GM21390 (cell line): ENCODE results near the gene PAK1.
"Not testable (repeated sequence)": the region's sequence is repeated elsewhere in the genome, so short reads cannot be mapped to it uniquely, and the experiment has no call there.

Source experiments
- ATAC-seq: cut with Tn5 transposase; IDR thresholded peaks from one replicate; pipeline ENCODE4 v1.9.1; 2021; ENCODE audit not compliant: unreplicated experiment

Gene PAK1

GRCh38 chr11:77312107-77312506, 161.8 kb downstream of the PAK1 start:
- no peak for ATAC-seq

GRCh38 chr11:77311701-77312100, 162.2 kb downstream of the PAK1 start:
- ATAC-seq = no peak

GRCh38 chr11:77310721-77311120, 163.2 kb downstream of the PAK1 start:
- no peak for ATAC-seq

GRCh38 chr11:77309401-77310085, 164.4 kb downstream of the PAK1 start:
- no peak for ATAC-seq

- no peak for ATAC-seq
These were observed 165.1 kb downstream of the PAK1 start for GRCh38 chr11:77308838-77309237.

GRCh38 chr11:77303328-77303727, 170.6 kb downstream of the PAK1 start:
- ATAC-seq = no peak

- ATAC-seq = no peak
These were observed 171.1 kb downstream of the PAK1 start for GRCh38 chr11:77302752-77303151.

GRCh38 chr11:77301510-77301909, 172.4 kb downstream of the PAK1 start, which contains the start of gene GDPD4:
Gene GDPD4, minus strand, starts transcription at chr11:77301686. Its CDS starts 16,549 bp downstream, at chr11:77285137.
- ATAC-seq = no peak

GRCh38 chr11:77300695-77301094, 173.2 kb downstream of the PAK1 start:
- ATAC-seq = no peak

GRCh38 chr11:77300028-77300427, 173.9 kb downstream of the PAK1 start:
- not testable (repeated sequence) for ATAC-seq

- ATAC-seq = no peak
These were observed 174.3 kb downstream of the PAK1 start for GRCh38 chr11:77299528-77299993.

- no peak for ATAC-seq
These were observed 179.9 kb downstream of the PAK1 start for GRCh38 chr11:77294040-77294439.

GRCh38 chr11:77289737-77290136, 184.2 kb downstream of the PAK1 start:
- no peak for ATAC-seq

GRCh38 chr11:77287615-77288273, 186.2 kb downstream of the PAK1 start:
- ATAC-seq = no peak

GRCh38 chr11:77287136-77287535, 186.8 kb downstream of the PAK1 start:
- ATAC-seq = no peak

GRCh38 chr11:77284476-77285468, 189.1 kb downstream of the PAK1 start:
- no peak for ATAC-seq

GRCh38 chr11:77283101-77283500, 190.8 kb downstream of the PAK1 start:
- no peak for ATAC-seq

- no peak for ATAC-seq
These were observed 195.0 kb downstream of the PAK1 start for GRCh38 chr11:77278595-77279506.

- no peak for ATAC-seq
These were observed 197.6 kb downstream of the PAK1 start for GRCh38 chr11:77276271-77276670.
